Upper lobe of left lung (tissue), 6 donors: ENCODE data around the gene CD2AP. TPM values are rescaled to one million over a fixed set of nuclear protein-coding genes. Genes with fewer than 3 reads are reported as not detected.
A peak's percentile ranks its signal among the peaks of the same experiment; 100 is the strongest.
"Not testable (repeated sequence)": the region's sequence is repeated elsewhere in the genome, so short reads cannot be mapped to it uniquely, and the experiment has no call there.

Source experiments
- ATAC-seq, 2 donors: fragments of 200-7000 bp; cut with Tn5 transposase; one replicate each; pipeline ENCODE4 v1.9.1; 2022; ENCODE audit warnings: mild to moderate bottlenecking in 2 of 2, moderate library complexity in 2 of 2; ENCODE audit not compliant: low FRiP score in 2 of 2
- DNase-seq, 2 donors: peaks; one replicate each; pipeline ENCODE4 v3.0.0-alpha.2; 2019 to 2020
- H3K27ac ChIP-seq, 4 donors: fragments of 200-600 bp; sonication (generic); one replicate each; pipeline ENCODE4 v1.5.1; 2016 to 2019
- H3K27me3 ChIP-seq, 4 donors: fragments of 200-600 bp; sonication (generic); one replicate each; pipeline ENCODE4 v1.5.1; 2017 to 2019
- H3K36me3 ChIP-seq, 4 donors: fragments of 200-600 bp; sonication (generic); one replicate each; pipeline ENCODE4 v1.5.1; 2016 to 2019
- H3K4me1 ChIP-seq, 4 donors: fragments of 200-600 bp; sonication (generic); one replicate each; pipeline ENCODE4 v1.5.1; 2018 to 2019
- H3K4me3 ChIP-seq, 4 donors: fragments of 200-600 bp; sonication (generic); one replicate each; pipeline ENCODE4 v1.5.1; 2017 to 2019; ENCODE audit warnings: mild to moderate bottlenecking in 2 of 4, moderate library complexity in 1 of 4
- H3K9me3 ChIP-seq, 4 donors: fragments of 200-600 bp; sonication (generic); one replicate each; pipeline ENCODE4 v1.5.1; 2018 to 2019
- CTCF ChIP-seq, 6 experiments: fragments of 450-650 bp in 4 of 6; fragments of 200-600 bp in 2 of 6; sonication (generic) in 2 of 6; IDR thresholded peaks; one replicate each; pipeline ENCODE4 v1.5.1; 2016 to 2019; ENCODE audit warnings: antibody characterized with exemption in 6 of 6
- EP300 ChIP-seq, 4 donors: sonication (generic); formaldehyde crosslinking; IDR thresholded peaks; one replicate each; pipeline ENCODE4 v1.5.1; 2017; ENCODE audit warnings: antibody characterized with exemption in 4 of 4, control low read depth in 2 of 4
- POLR2A ChIP-seq, 4 donors: fragments of 450-650 bp; IDR thresholded peaks; one replicate each; pipeline ENCODE4 v1.5.1; 2016 to 2017; ENCODE audit warnings: antibody characterized with exemption in 4 of 4, mild to moderate bottlenecking in 2 of 4
- POLR2AphosphoS5 ChIP-seq, 2 donors: sonication (generic); formaldehyde crosslinking; IDR thresholded peaks; one replicate each; pipeline ENCODE4 v1.5.1; 2017; ENCODE audit warnings: antibody characterized with exemption in 2 of 2
- WGBS, 2 donors: methylation state at CpG; one replicate each; pipeline ENCODE4 v1.1.5; 2017 to 2018; 5-methylcytosine and 5-hydroxymethylcytosine counted together
- total RNA-seq, 6 donors: library from RNA; depleted of rRNA in 4 of 6; stranded (reverse); fragments of >200 nt in 4 of 6; gene quantifications; one replicate each; pipeline versions ENCODE4 v1.1.0 to v1.2.1, GENCODE V29; 2016 to 2021
- donor health status: DM: no; HTN: no; CAD: no; lungs with moderate emphysema.
- donor health status: DM: no; HTN: yes; CAD: no; lungs with severe emphysema.

CD2AP gene
- total RNA-seq, 6 donors from 2014 or later, result 22.0 to 86.5 (median 29.3) TPM

GRCh38 chr6:47479874-47480273 is 2.3 kb downstream of the CD2AP start:
- Histone ChIP-seq H3K4me1 (peaks cover 13 to 43% (median 22%) of the 10 kb centered on the region in 4 donors), H3K4me3 (peak overlapping the region in 1 of 4 donors; percentile 69), H3K9me3 (no peaks in the 10 kb centered on the region), H3K27ac (no peak overlapping the region), H3K36me3 (no peaks in the 10 kb centered on the region), H3K27me3 (no peaks in the 10 kb centered on the region)
- DNase-seq (no peak), ATAC-seq (no peak)
- TF ChIP-seq CTCF (IDR thresholded peaks at IDR 0.05) (no peak), POLR2A (IDR thresholded peaks at IDR 0.05) (no peak), POLR2AphosphoS5 (IDR thresholded peaks at IDR 0.05) (no peak), EP300 (IDR thresholded peaks at IDR 0.05) (no peak)
- WGBS, 2 donors, result 65 to 66% methylated on average over 3 of the region's 3 CpGs

- H3K9me3 ChIP-seq, H3K4me3 ChIP-seq, DNase-seq, ATAC-seq, H3K27me3 ChIP-seq, H3K36me3 ChIP-seq, H3K27ac ChIP-seq: not testable (repeated sequence)
- WGBS, 2 donors, result 96 to 98% methylated on average over 8 of the region's 8 CpGs
- peaks cover 13 to 43% (median 22%) of the 10 kb centered on the region in 4 donors for H3K4me1 ChIP-seq
Observed at GRCh38 chr6:47481213-47481612, 3.6 kb downstream of the CD2AP start.

- TF ChIP-seq EP300 (IDR thresholded peaks at IDR 0.05), result no peak
- no peak for TF ChIP-seq POLR2AphosphoS5 (IDR thresholded peaks at IDR 0.05)
- no peak for TF ChIP-seq POLR2A (IDR thresholded peaks at IDR 0.05)
- no peak for TF ChIP-seq CTCF (IDR thresholded peaks at IDR 0.05)
- Histone ChIP-seq H3K4me3 (no peak overlapping the region), H3K36me3 (no peaks in the 10 kb centered on the region), H3K9me3 (no peaks in the 10 kb centered on the region), H3K27ac (no peak overlapping the region), H3K27me3 (no peaks in the 10 kb centered on the region), H3K4me1 (peaks cover 13 to 43% (median 22%) of the 10 kb centered on the region in 4 donors)
- DNase-seq, result no peak
- no peak for ATAC-seq
Observed at GRCh38 chr6:47481806-47482205, 4.2 kb downstream of the CD2AP start.

- ATAC-seq, result no peak
- Histone ChIP-seq H3K27ac (no peak overlapping the region), H3K27me3 (no peaks in the 10 kb centered on the region), H3K4me1 (peaks cover 13 to 43% (median 22%) of the 10 kb centered on the region in 4 donors), H3K36me3 (no peaks in the 10 kb centered on the region), H3K9me3 (no peaks in the 10 kb centered on the region), H3K4me3 (no peak overlapping the region)
- no peak for DNase-seq
- TF ChIP-seq POLR2AphosphoS5 (IDR thresholded peaks at IDR 0.05), result no peak
- no peak for TF ChIP-seq EP300 (IDR thresholded peaks at IDR 0.05)
- no peak for TF ChIP-seq POLR2A (IDR thresholded peaks at IDR 0.05)
- no peak for TF ChIP-seq CTCF (IDR thresholded peaks at IDR 0.05)
Observed at GRCh38 chr6:47483516-47483852, 5.9 kb downstream of the CD2AP start.

- Histone ChIP-seq H3K9me3 (no peaks in the 10 kb centered on the region), H3K27ac (no peak overlapping the region), H3K4me1 (peaks cover 13 to 40% (median 21%) of the 10 kb centered on the region in 4 donors), H3K36me3 (no peaks in the 10 kb centered on the region), H3K4me3 (no peak overlapping the region), H3K27me3 (no peaks in the 10 kb centered on the region)
- ATAC-seq (no peak), DNase-seq (no peak)
- TF ChIP-seq POLR2AphosphoS5 (IDR thresholded peaks at IDR 0.05), result no peak
- no peak for TF ChIP-seq EP300 (IDR thresholded peaks at IDR 0.05)
- TF ChIP-seq POLR2A (IDR thresholded peaks at IDR 0.05), result no peak
- TF ChIP-seq CTCF (IDR thresholded peaks at IDR 0.05), result no peak
- WGBS, 2 donors, result 45 to 47% methylated on average over 1 of the region's 1 CpG
Observed at GRCh38 chr6:47483853-47484546, 6.4 kb downstream of the CD2AP start.
